Sigmoid colon (tissue), 7 donors: ENCODE measurements around the gene CXCL12. TPM values are rescaled to one million over a fixed set of nuclear protein-coding genes. Genes with fewer than 3 reads are reported as not detected.

Experiments used
- DNase-seq: peaks from one replicate; pipeline ENCODE4 v3.0.0-alpha.2; 2019
- H3K27ac ChIP-seq, 4 donors: fragments of 200-600 bp; sonication (generic); one replicate each; pipeline ENCODE4 v1.5.1; 2016 to 2019; ENCODE audit warnings: mild to moderate bottlenecking in 1 of 4
- H3K27me3 ChIP-seq, 3 donors: fragments of 200-600 bp; sonication (generic); one replicate each; pipeline ENCODE4 v1.5.1; 2019; ENCODE audit warnings: mild to moderate bottlenecking in 1 of 3
- H3K36me3 ChIP-seq, 4 donors: fragments of 200-600 bp; sonication (generic); one replicate each; pipeline ENCODE4 v1.5.1; 2016 to 2019
- H3K4me1 ChIP-seq, 4 donors: fragments of 200-600 bp; sonication (generic); one replicate each; pipeline ENCODE4 v1.5.1; 2017 to 2019
- H3K4me3 ChIP-seq, 4 donors: fragments of 200-600 bp; sonication (generic); one replicate each; pipeline ENCODE4 v1.5.1; 2017 to 2019; ENCODE audit warnings: mild to moderate bottlenecking in 2 of 4, moderate library complexity in 1 of 4
- H3K9me3 ChIP-seq, 4 donors: fragments of 200-600 bp in 3 of 4; sonication (generic) in 3 of 4; one replicate each; pipeline versions ENCODE4 v1.5.1 to v1.6.1; 2013 to 2019
- CTCF ChIP-seq, 4 experiments: fragments of 450-650 bp in 3 of 4; fragments of 200-600 bp in 1 of 4; IDR thresholded peaks; one replicate each; pipeline ENCODE4 v1.5.1; 2016 to 2019; ENCODE audit warnings: antibody characterized with exemption in 4 of 4, mild to moderate bottlenecking in 3 of 4, moderate library complexity in 2 of 4
- EP300 ChIP-seq, 4 donors: sonication (generic); formaldehyde crosslinking; IDR thresholded peaks; one replicate each; pipeline ENCODE4 v1.6.1; 2017; ENCODE audit warnings: antibody characterized with exemption in 4 of 4
- POLR2A ChIP-seq, 2 donors: fragments of 450-650 bp; IDR thresholded peaks; one replicate each; pipeline ENCODE4 v1.6.1; 2016; ENCODE audit warnings: antibody characterized with exemption in 2 of 2, mild to moderate bottlenecking in 2 of 2, moderate library complexity in 2 of 2
- POLR2AphosphoS5 ChIP-seq, 4 donors: sonication (generic); formaldehyde crosslinking; IDR thresholded peaks; one replicate each; pipeline ENCODE4 v1.6.1; 2017; ENCODE audit warnings: antibody characterized with exemption in 4 of 4
- WGBS, 2 donors: extraction: QIAGEN DNeasy Blood & Tissue Kit; methylation state at CpG; one replicate each; pipeline ENCODE4 v1.1.7; 2013; 5-methylcytosine and 5-hydroxymethylcytosine counted together
- intact Hi-C: fragments of 100-400 bp; cut with DNase I; formaldehyde crosslinking; loops from one replicate; pipeline ENCODE4 v1.15.1; 2023
- polyA plus RNA-seq, 3 donors: library from polyadenylated mRNA; stranded (reverse); fragments of 200-250 nt; gene quantifications; one replicate each; pipeline ENCODE4 v1.2.3, GENCODE V29; 2013
- total RNA-seq, 4 donors: library from RNA; depleted of rRNA; stranded (reverse); fragments of >200 nt; gene quantifications; one replicate each; pipeline ENCODE4 v1.1.0, GENCODE V29; 2016
- donor health status: healthy with polysubstance abuse.
- donor health status: Bipolar disorder and iron deficiency.
- donor health status: healthy.

CXCL12 gene
- total and polyA plus RNA-seq, 7 donors, result 13.6 to 111 (median 72.1) TPM

GRCh38 chr10:44358080-44358771 lies 26.7 kb downstream of the CXCL12 start:
- no peaks in the 10 kb centered on the region for H3K36me3 ChIP-seq
- WGBS, 2 donors, result 53 to 63% methylated on average over 8 of the region's 8 CpGs
- no peak overlapping the region for H3K4me3 ChIP-seq
- no peak for DNase-seq
- H3K27ac ChIP-seq, result no peak overlapping the region
- H3K4me1 ChIP-seq, result peaks cover 0 to 12% (median 3%) of the 10 kb centered on the region in 4 donors
- H3K9me3 ChIP-seq, result no peaks in the 10 kb centered on the region
- no peak for TF ChIP-seq POLR2AphosphoS5 (IDR thresholded peaks at IDR 0.05)
- no peaks in the 10 kb centered on the region for H3K27me3 ChIP-seq
- intact Hi-C loops, result no loop called here

- 83 to 85% methylated on average over 10 of the region's 10 CpGs for whole genome bisulfite sequencing, 2 donors
- intact Hi-C loops, result no loop called here
- Histone ChIP-seq H3K4me1 (peaks cover 0 to 18% (median 3%) of the 10 kb centered on the region in 4 donors), H3K27ac (no peak overlapping the region), H3K4me3 (no peak overlapping the region), H3K36me3 (no peaks in the 10 kb centered on the region), H3K27me3 (no peaks in the 10 kb centered on the region), H3K9me3 (no peaks in the 10 kb centered on the region)
- TF ChIP-seq CTCF (IDR thresholded peaks at IDR 0.05) (no peak), POLR2A (IDR thresholded peaks at IDR 0.05) (no peak), POLR2AphosphoS5 (IDR thresholded peaks at IDR 0.05) (no peak), EP300 (IDR thresholded peaks at IDR 0.05) (no peak)
- no peak for DNase-seq
Observed at GRCh38 chr10:44357023-44357540, 27.8 kb downstream of the CXCL12 start.

- no peak for DNase-seq
- H3K27ac ChIP-seq, result no peak overlapping the region
- H3K36me3 ChIP-seq, result no peaks in the 10 kb centered on the region
- H3K4me3 ChIP-seq, result no peak overlapping the region
- no peaks in the 10 kb centered on the region for H3K9me3 ChIP-seq
- no peak for TF ChIP-seq POLR2AphosphoS5 (IDR thresholded peaks at IDR 0.05)
- TF ChIP-seq EP300 (IDR thresholded peaks at IDR 0.05), result no peak
- TF ChIP-seq POLR2A (IDR thresholded peaks at IDR 0.05), result no peak
- TF ChIP-seq CTCF (IDR thresholded peaks at IDR 0.05), result no peak
- WGBS, 2 donors, result 82 to 85% methylated on average over 20 of the region's 20 CpGs
- no peaks in the 10 kb centered on the region for H3K27me3 ChIP-seq
- H3K4me1 ChIP-seq, result peaks cover 0 to 18% (median 3%) of the 10 kb centered on the region in 4 donors
- intact Hi-C loops, result no loop called here
Observed at GRCh38 chr10:44356139-44357022, 28.5 kb downstream of the CXCL12 start.

GRCh38 chr10:44355630-44356029 lies 29.3 kb downstream of the CXCL12 start:
- Histone ChIP-seq H3K27ac (no peak overlapping the region), H3K36me3 (no peaks in the 10 kb centered on the region), H3K4me1 (peaks cover 0 to 18% (median 3%) of the 10 kb centered on the region in 4 donors), H3K9me3 (no peaks in the 10 kb centered on the region), H3K27me3 (no peaks in the 10 kb centered on the region), H3K4me3 (no peak overlapping the region)
- no peak for DNase-seq
- WGBS, 2 donors, result 80 to 84% methylated on average over 3 of the region's 3 CpGs
- TF ChIP-seq CTCF (IDR thresholded peaks at IDR 0.05) (no peak), POLR2AphosphoS5 (IDR thresholded peaks at IDR 0.05) (no peak), EP300 (IDR thresholded peaks at IDR 0.05) (no peak), POLR2A (IDR thresholded peaks at IDR 0.05) (no peak)
- intact Hi-C loops, result no loop called here

- Histone ChIP-seq H3K4me3 (no peak overlapping the region), H3K9me3 (no peaks in the 10 kb centered on the region), H3K27me3 (no peaks in the 10 kb centered on the region), H3K36me3 (no peaks in the 10 kb centered on the region), H3K27ac (no peak overlapping the region), H3K4me1 (peaks cover 0 to 18% (median 3%) of the 10 kb centered on the region in 4 donors)
- no peak for DNase-seq
- TF ChIP-seq EP300 (IDR thresholded peaks at IDR 0.05) (no peak), POLR2A (IDR thresholded peaks at IDR 0.05) (no peak), POLR2AphosphoS5 (IDR thresholded peaks at IDR 0.05) (no peak), CTCF (IDR thresholded peaks at IDR 0.05) (no peak)
- intact Hi-C loops, result no loop called here
- 73 to 78% methylated on average over 2 of the region's 2 CpGs for WGBS, 2 donors
Observed at GRCh38 chr10:44354771-44355170, 30.1 kb downstream of the CXCL12 start.
